Parathyroid adenoma (tissue), 2 donors: Measurements from ENCODE around the gene SEH1L.

Source experiments
- H2AFZ ChIP-seq: fragments of 300-600 bp; sonication (generic); one replicate; pipeline ENCODE4 v1.7.0; 2017; ENCODE audit warnings: antibody characterized with exemption, mild to moderate bottlenecking
- H3K27ac ChIP-seq: fragments of 300-600 bp; sonication (generic); one replicate; pipeline ENCODE4 v1.7.0; 2017
- H3K27me3 ChIP-seq: fragments of 300-600 bp; sonication (generic); one replicate; pipeline ENCODE4 v1.7.0; 2017; ENCODE audit warnings: low read length; ENCODE audit not compliant: control insufficient read depth, insufficient read depth
- H3K36me3 ChIP-seq: fragments of 300-600 bp; sonication (generic); one replicate; pipeline ENCODE4 v1.7.0; 2017; ENCODE audit warnings: low read length; ENCODE audit not compliant: control insufficient read depth, insufficient read depth
- H3K4me1 ChIP-seq: fragments of 300-600 bp; sonication (generic); one replicate; pipeline ENCODE4 v1.7.0; 2017; ENCODE audit warnings: control low read depth
- H3K4me2 ChIP-seq: fragments of 300-600 bp; sonication (generic); one replicate; pipeline ENCODE4 v1.7.0; 2017; ENCODE audit warnings: low read length
- H3K4me3 ChIP-seq: fragments of 300-600 bp; sonication (generic); one replicate; pipeline ENCODE4 v1.7.0; 2017; ENCODE audit warnings: low read depth, low read length
- H3K79me2 ChIP-seq: fragments of 300-600 bp; sonication (generic); one replicate; pipeline ENCODE4 v1.7.0; 2017; ENCODE audit warnings: control low read depth
- H3K9ac ChIP-seq: fragments of 300-600 bp; sonication (generic); one replicate; pipeline ENCODE4 v1.7.0; 2017; ENCODE audit warnings: mild to moderate bottlenecking
- H3K9me3 ChIP-seq: fragments of 300-600 bp; sonication (generic); one replicate; pipeline ENCODE4 v1.7.0; 2017; ENCODE audit warnings: low read length; ENCODE audit not compliant: control insufficient read depth
- CTCF ChIP-seq: fragments of 300-600 bp; sonication (generic); IDR thresholded peaks from one replicate; pipeline ENCODE4 v1.7.0; 2017; ENCODE audit warnings: antibody characterized with exemption, mild to moderate bottlenecking
- donor health status: primary hyperparathyroidism.

Gene SEH1L

GRCh38 chr18:12939162-12939561, 8.6 kb upstream of the SEH1L start:
- H3K9ac ChIP-seq = no peak overlapping the region
- H3K4me3 ChIP-seq = no peak overlapping the region
- H3K4me2 ChIP-seq = no peak overlapping the region
- TF ChIP-seq CTCF = no peak
- H3K9me3 ChIP-seq = no peaks in the 10 kb centered on the region
- no peaks in the 10 kb centered on the region for H3K27me3 ChIP-seq
- no peaks in the 10 kb centered on the region for H3K36me3 ChIP-seq
- H3K4me1 ChIP-seq = no peaks in the 10 kb centered on the region
- H2AFZ ChIP-seq = no peak overlapping the region
- H3K79me2 ChIP-seq = no peaks in the 10 kb centered on the region
- H3K27ac ChIP-seq = no peak overlapping the region

- H2AFZ ChIP-seq = no peak overlapping the region
- peaks cover 8% of the 10 kb centered on the region for H3K4me1 ChIP-seq
- no peak for TF ChIP-seq CTCF
- H3K4me2 ChIP-seq = no peak overlapping the region
- H3K79me2 ChIP-seq = no peaks in the 10 kb centered on the region
- no peaks in the 10 kb centered on the region for H3K36me3 ChIP-seq
- H3K27me3 ChIP-seq = no peaks in the 10 kb centered on the region
- H3K9me3 ChIP-seq = no peaks in the 10 kb centered on the region
- no peak overlapping the region for H3K4me3 ChIP-seq
- no peak overlapping the region for H3K27ac ChIP-seq
- no peak overlapping the region for H3K9ac ChIP-seq
Measured at GRCh38 chr18:12943215-12943614, 4.6 kb upstream of the SEH1L start.

GRCh38 chr18:12944709-12945108, 3.1 kb upstream of the SEH1L start:
- H3K4me3 ChIP-seq = no peak overlapping the region
- H3K9me3 ChIP-seq = no peaks in the 10 kb centered on the region
- H3K27ac ChIP-seq = no peak overlapping the region
- peak overlapping the region; percentile 51 for H2AFZ ChIP-seq
- peaks cover 3% of the 10 kb centered on the region for H3K79me2 ChIP-seq
- no peak overlapping the region for H3K9ac ChIP-seq
- no peak for TF ChIP-seq CTCF
- H3K4me2 ChIP-seq = peak overlapping the region; percentile 17
- no peaks in the 10 kb centered on the region for H3K36me3 ChIP-seq
- H3K4me1 ChIP-seq = peaks cover 8% of the 10 kb centered on the region
- H3K27me3 ChIP-seq = no peaks in the 10 kb centered on the region

- Histone ChIP-seq H3K79me2 (peaks cover 16% of the 10 kb centered on the region), H3K27me3 (no peaks in the 10 kb centered on the region), H3K36me3 (no peaks in the 10 kb centered on the region), H3K27ac (peak overlapping the region; percentile 90), H3K9me3 (no peaks in the 10 kb centered on the region), H2AFZ (peak overlapping the region; percentile 75), H3K4me3 (peak overlapping the region; percentile 75), H3K4me2 (peak overlapping the region; percentile 79), H3K9ac (peak overlapping the region; percentile 20), H3K4me1 (peaks cover 8% of the 10 kb centered on the region)
- peak; percentile 10 for TF ChIP-seq CTCF
Measured at GRCh38 chr18:12946549-12947284, 1.1 kb upstream of the SEH1L start.
